HepG2 (cell line): ENCODE data around the gene QDPR. TPM values are rescaled to one million over a fixed set of nuclear protein-coding genes. Genes with fewer than 3 reads are reported as not detected.
A peak's percentile ranks its signal among the peaks of the same experiment; 100 is the strongest.

Experiments used
- ETV5 ChIP-seq: IDR thresholded peaks from 2 replicates; pipeline ENCODE4 v1.6.1; 2018; ENCODE audit warnings: missing biosample characterization, missing genetic modification reagents, inconsistent platforms, borderline replicate concordance
- HNF4G ChIP-seq, 2 experiments: sonication (generic) in 1 of 2; formaldehyde crosslinking in 1 of 2; IDR thresholded peaks; 2 replicates each; pipeline versions ENCODE4 v1.4.0 to v1.6.1; 2011 to 2020; ENCODE audit warnings: borderline replicate concordance in 2 of 2, low read depth in 2 of 2, mild to moderate bottlenecking in 2 of 2, low read length in 1 of 2, missing genetic modification reagents in 1 of 2, moderate library complexity in 1 of 2
- POLR2G ChIP-seq: fragments of 200-400 bp; formaldehyde crosslinking; IDR thresholded peaks from 2 replicates; pipeline ENCODE4 v1.6.1; 2018; ENCODE audit warnings: mild to moderate bottlenecking, low read depth, low read length, moderate library complexity
- RCOR2 ChIP-seq: IDR thresholded peaks from 2 replicates; pipeline ENCODE4 v1.6.1; 2016; ENCODE audit warnings: missing biosample characterization, missing genetic modification reagents
- SMARCE1 ChIP-seq: fragments of 450-650 bp; IDR thresholded peaks from 2 replicates; pipeline ENCODE4 v1.6.1; 2017; ENCODE audit warnings: borderline replicate concordance
- THYN1 ChIP-seq: sonication (generic); formaldehyde crosslinking; IDR thresholded peaks from 2 replicates; pipeline ENCODE4 v1.8.1; 2023; ENCODE audit warnings: low read depth, mild to moderate bottlenecking, moderate library complexity, missing genetic modification reagents, borderline replicate concordance
- ZNF224 ChIP-seq: sonication (generic); formaldehyde crosslinking; IDR thresholded peaks from 2 replicates; pipeline ENCODE4 v1.5.0; 2020; ENCODE audit warnings: mild to moderate bottlenecking, missing genetic modification reagents
- ZNF589 ChIP-seq: sonication (generic); formaldehyde crosslinking; conservative IDR thresholded peaks from 2 replicates; pipeline ENCODE4 v1.8.0; 2022; ENCODE audit warnings: mild to moderate bottlenecking, moderate library complexity, missing genetic modification reagents
- ZSCAN12 ChIP-seq: sonication (generic); formaldehyde crosslinking; IDR thresholded peaks from 2 replicates; pipeline ENCODE4 v1.9.0; 2021; ENCODE audit warnings: mild to moderate bottlenecking, missing genetic modification reagents
- polyA plus RNA-seq, 8 experiments: library from polyadenylated mRNA; depleted of rRNA in 3 of 8; stranded (reverse) in 7 of 8; unstranded in 1 of 8; fragments of >200 nt; fragmentation: Illumina TruSeq in 4 of 8; extraction: Trizol in 4 of 8; gene quantifications; 2 replicates each; pipeline versions ENCODE4 v1.2.1 to v1.2.3, GENCODE V29; 2011 to 2016; ENCODE audit warnings: low read depth in 4 of 8, missing spikeins in 1 of 8, mixed read lengths in 1 of 8; ENCODE audit not compliant: insufficient read depth in 1 of 8
- total RNA-seq, 5 experiments: library from RNA; depleted of rRNA; stranded (reverse); fragments of >200 nt; fragmentation: Illumina TruSeq; extraction: Trizol; gene quantifications; 2 replicates each; pipeline ENCODE4 v1.2.3, GENCODE V29; 2016; ENCODE audit warnings: low read depth in 1 of 5
- TF ChIP-seq, protein P1 (sequence below): sonication (generic); formaldehyde crosslinking; IDR thresholded peaks from 2 replicates; pipeline ENCODE4 v1.8.0; 2022; ENCODE audit warnings: mild to moderate bottlenecking, missing genetic modification reagents, borderline replicate concordance
- TF ChIP-seq, protein P2 (sequence below): sonication (generic); formaldehyde crosslinking; IDR thresholded peaks from 2 replicates; pipeline ENCODE4 v1.5.0; 2020; ENCODE audit warnings: mild to moderate bottlenecking, missing genetic modification reagents
- TF ChIP-seq, protein P3 (sequence below): sonication (generic); formaldehyde crosslinking; IDR thresholded peaks from 2 replicates; pipeline ENCODE4 v1.8.1; 2023; ENCODE audit warnings: mild to moderate bottlenecking, missing genetic modification reagents
- TF ChIP-seq, protein P4 (sequence below): sonication (generic); formaldehyde crosslinking; IDR thresholded peaks from 2 replicates; pipeline ENCODE4 v1.5.1; 2020; ENCODE audit warnings: missing genetic modification reagents, mild to moderate bottlenecking, borderline replicate concordance
- TF ChIP-seq, protein P5 (sequence below): IDR thresholded peaks from 2 replicates; pipeline ENCODE4 v1.6.1; 2016; ENCODE audit warnings: missing compliant biosample characterization, missing genetic modification reagents, borderline replicate concordance
- TF ChIP-seq, protein P6 (sequence below): sonication (generic); formaldehyde crosslinking; IDR thresholded peaks from 2 replicates; pipeline ENCODE4 v1.4.0; 2020; ENCODE audit warnings: missing genetic modification reagents, borderline replicate concordance

Gene QDPR
- total and polyA plus RNA-seq, 2 of the 13 experiments (the other 11 are each of a cell fraction or from before 2014, with no cell fraction given) = 9.9 to 95.5 TPM

DNA sequence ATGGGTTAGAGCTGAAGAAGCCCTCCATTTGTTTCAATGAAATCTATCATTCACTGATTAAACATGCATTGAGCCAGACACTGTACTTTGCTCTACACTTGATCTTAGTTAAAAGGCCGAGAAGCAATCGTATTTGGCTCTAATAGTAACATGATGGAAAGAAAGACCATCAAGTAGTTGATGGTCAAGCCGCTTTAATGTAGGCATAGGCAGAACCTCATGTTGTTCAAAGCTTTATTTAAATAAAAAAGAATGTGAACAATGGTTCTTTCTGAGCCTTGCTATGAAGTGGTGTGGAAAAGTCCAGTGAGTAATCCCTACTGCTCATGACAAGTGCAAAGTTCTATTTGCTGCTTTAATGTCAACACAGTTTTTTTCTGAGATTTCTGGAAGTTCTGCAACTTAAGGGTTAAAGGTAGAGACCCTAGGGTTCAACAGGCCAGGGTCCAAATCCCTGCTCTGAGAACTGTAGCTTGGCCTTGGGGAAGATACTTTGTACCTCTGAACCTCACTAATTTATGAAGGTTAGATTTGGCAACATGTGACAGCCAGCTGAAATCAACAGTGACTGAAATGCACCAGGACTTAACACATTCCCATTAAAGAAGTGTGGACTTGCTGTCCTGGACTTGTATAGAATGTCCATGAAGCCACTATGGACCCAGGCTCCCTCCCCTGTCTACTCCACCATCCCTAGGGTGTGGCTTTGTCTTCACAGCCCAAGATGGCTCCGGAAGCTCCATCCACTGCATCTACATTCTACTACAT, 47.2 kb upstream of the QDPR start (continued):
- TF ChIP-seq ETV5 (CRISPR knock-in tag) (peak; percentile 69), ZNF224 (no peak), SMARCE1 (no peak), HNF4G (IDR thresholded peaks at IDR 0.05; ENCODE audit: borderline replicate concordance, low read depth, low read length) (peak; percentile 100), HNF4G (CRISPR knock-in tag; IDR thresholded peaks at IDR 0.05; ENCODE audit: borderline replicate concordance, low read depth) (peak; percentile 100), ZNF589 (CRISPR knock-in tag) (no peak), THYN1 (CRISPR knock-in tag) (0 out of 2 replicates have a peak, but pooled peaks have one; percentile 39), RCOR2 (CRISPR knock-in tag) (peak; percentile 99), POLR2G (no peak), ZSCAN12 (no peak)
- TF ChIP-seq, protein P1, sequence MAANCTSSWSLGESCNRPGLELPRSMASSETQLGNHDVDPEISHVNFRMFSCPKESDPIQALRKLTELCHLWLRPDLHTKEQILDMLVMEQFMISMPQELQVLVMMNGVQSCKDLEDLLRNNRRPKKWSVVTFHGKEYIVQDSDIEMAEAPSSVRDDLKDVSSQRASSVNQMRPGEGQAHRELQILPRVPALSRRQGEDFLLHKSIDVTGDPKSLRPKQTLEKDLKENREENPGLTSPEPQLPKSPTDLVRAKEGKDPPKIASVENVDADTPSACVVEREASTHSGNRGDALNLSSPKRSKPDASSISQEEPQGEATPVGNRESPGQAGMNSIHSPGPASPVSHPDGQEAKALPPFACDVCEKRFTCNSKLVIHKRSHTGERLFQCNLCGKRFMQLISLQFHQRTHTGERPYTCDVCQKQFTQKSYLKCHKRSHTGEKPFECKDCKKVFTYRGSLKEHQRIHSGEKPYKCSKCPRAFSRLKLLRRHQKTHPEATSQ (CRISPR knock-in tag) = 0 out of 2 replicates have a peak, but pooled peaks have one; percentile 35
- TF ChIP-seq, protein P2, sequence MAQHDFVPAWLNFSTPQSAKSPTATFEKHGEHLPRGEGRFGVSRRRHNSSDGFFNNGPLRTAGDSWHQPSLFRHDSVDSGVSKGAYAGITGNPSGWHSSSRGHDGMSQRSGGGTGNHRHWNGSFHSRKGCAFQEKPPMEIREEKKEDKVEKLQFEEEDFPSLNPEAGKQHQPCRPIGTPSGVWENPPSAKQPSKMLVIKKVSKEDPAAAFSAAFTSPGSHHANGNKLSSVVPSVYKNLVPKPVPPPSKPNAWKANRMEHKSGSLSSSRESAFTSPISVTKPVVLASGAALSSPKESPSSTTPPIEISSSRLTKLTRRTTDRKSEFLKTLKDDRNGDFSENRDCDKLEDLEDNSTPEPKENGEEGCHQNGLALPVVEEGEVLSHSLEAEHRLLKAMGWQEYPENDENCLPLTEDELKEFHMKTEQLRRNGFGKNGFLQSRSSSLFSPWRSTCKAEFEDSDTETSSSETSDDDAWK = no peak
- TF ChIP-seq, protein P3, sequence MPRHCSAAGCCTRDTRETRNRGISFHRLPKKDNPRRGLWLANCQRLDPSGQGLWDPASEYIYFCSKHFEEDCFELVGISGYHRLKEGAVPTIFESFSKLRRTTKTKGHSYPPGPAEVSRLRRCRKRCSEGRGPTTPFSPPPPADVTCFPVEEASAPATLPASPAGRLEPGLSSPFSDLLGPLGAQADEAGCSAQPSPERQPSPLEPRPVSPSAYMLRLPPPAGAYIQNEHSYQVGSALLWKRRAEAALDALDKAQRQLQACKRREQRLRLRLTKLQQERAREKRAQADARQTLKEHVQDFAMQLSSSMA (CRISPR knock-in tag) = no peak
- TF ChIP-seq, protein P4, sequence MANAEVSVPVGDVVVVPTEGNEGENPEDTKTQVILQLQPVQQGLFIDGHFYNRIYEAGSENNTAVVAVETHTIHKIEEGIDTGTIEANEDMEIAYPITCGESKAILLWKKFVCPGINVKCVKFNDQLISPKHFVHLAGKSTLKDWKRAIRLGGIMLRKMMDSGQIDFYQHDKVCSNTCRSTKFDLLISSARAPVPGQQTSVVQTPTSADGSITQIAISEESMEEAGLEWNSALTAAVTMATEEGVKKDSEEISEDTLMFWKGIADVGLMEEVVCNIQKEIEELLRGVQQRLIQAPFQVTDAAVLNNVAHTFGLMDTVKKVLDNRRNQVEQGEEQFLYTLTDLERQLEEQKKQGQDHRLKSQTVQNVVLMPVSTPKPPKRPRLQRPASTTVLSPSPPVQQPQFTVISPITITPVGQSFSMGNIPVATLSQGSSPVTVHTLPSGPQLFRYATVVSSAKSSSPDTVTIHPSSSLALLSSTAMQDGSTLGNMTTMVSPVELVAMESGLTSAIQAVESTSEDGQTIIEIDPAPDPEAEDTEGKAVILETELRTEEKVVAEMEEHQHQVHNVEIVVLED (CRISPR knock-in tag) = peak; percentile 46; the same call in 1 of the 2 replicates
- TF ChIP-seq, protein P5, sequence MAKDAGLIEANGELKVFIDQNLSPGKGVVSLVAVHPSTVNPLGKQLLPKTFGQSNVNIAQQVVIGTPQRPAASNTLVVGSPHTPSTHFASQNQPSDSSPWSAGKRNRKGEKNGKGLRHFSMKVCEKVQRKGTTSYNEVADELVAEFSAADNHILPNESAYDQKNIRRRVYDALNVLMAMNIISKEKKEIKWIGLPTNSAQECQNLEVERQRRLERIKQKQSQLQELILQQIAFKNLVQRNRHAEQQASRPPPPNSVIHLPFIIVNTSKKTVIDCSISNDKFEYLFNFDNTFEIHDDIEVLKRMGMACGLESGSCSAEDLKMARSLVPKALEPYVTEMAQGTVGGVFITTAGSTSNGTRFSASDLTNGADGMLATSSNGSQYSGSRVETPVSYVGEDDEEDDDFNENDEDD (CRISPR knock-in tag) = 0 out of 2 replicates have a peak, but pooled peaks have one; percentile 27
- TF ChIP-seq, protein P6, sequence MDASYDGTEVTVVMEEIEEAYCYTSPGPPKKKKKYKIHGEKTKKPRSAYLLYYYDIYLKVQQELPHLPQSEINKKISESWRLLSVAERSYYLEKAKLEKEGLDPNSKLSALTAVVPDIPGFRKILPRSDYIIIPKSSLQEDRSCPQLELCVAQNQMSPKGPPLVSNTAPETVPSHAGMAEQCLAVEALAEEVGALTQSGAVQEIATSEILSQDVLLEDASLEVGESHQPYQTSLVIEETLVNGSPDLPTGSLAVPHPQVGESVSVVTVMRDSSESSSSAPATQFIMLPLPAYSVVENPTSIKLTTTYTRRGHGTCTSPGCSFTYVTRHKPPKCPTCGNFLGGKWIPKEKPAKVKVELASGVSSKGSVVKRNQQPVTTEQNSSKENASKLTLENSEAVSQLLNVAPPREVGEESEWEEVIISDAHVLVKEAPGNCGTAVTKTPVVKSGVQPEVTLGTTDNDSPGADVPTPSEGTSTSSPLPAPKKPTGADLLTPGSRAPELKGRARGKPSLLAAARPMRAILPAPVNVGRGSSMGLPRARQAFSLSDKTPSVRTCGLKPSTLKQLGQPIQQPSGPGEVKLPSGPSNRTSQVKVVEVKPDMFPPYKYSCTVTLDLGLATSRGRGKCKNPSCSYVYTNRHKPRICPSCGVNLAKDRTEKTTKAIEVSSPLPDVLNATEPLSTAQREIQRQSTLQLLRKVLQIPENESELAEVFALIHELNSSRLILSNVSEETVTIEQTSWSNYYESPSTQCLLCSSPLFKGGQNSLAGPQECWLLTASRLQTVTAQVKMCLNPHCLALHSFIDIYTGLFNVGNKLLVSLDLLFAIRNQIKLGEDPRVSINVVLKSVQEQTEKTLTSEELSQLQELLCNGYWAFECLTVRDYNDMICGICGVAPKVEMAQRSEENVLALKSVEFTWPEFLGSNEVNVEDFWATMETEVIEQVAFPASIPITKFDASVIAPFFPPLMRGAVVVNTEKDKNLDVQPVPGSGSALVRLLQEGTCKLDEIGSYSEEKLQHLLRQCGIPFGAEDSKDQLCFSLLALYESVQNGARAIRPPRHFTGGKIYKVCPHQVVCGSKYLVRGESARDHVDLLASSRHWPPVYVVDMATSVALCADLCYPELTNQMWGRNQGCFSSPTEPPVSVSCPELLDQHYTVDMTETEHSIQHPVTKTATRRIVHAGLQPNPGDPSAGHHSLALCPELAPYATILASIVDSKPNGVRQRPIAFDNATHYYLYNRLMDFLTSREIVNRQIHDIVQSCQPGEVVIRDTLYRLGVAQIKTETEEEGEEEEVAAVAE (CRISPR knock-in tag) = peak; percentile 61; the same call in 1 of the 2 replicates
